Neural cell (in vitro differentiated cells): ENCODE measurements around the gene CAV2. TPM values are rescaled to one million over a fixed set of nuclear protein-coding genes. Genes with fewer than 3 reads are reported as not detected.

Experiments used
- H2AFZ ChIP-seq: fragments of 200-600, 300-800 bp; sonication (generic), shearing (Covaris generic); 2 replicates; pipeline ENCODE4 v1.6.0; 2014; ENCODE audit warnings: low read depth, mild to moderate bottlenecking, antibody characterized with exemption, low read length, moderate library complexity
- H3F3A ChIP-seq: fragments of 200-600 bp; shearing (Covaris generic); 2 replicates; pipeline ENCODE4 v1.6.1; 2016; ENCODE audit warnings: mild to moderate bottlenecking, moderate library complexity, mixed read lengths, antibody characterized with exemption, low read length; ENCODE audit not compliant: insufficient read depth, poor library complexity, severe bottlenecking
- H3K27ac ChIP-seq: fragments of 200-600, 300-800 bp; sonication (generic), shearing (Covaris generic); 2 replicates; pipeline ENCODE4 v1.5.1; 2014; ENCODE audit warnings: mild to moderate bottlenecking, low read length, moderate library complexity
- H3K27me3 ChIP-seq: fragments of 300-800, 200-600 bp; sonication (generic), shearing (Covaris generic); 2 replicates; pipeline ENCODE4 v1.6.0; 2014; ENCODE audit warnings: mild to moderate bottlenecking, low read depth, low read length, moderate library complexity; ENCODE audit not compliant: insufficient read depth
- H3K36me3 ChIP-seq: fragments of 300-800, 200-600 bp; sonication (generic), shearing (Covaris generic); 2 replicates; pipeline ENCODE4 v1.5.1; 2014; ENCODE audit warnings: mild to moderate bottlenecking, antibody characterized with exemption, low read length, moderate library complexity; ENCODE audit not compliant: insufficient read depth
- H3K4me2 ChIP-seq: fragments of 300-800, 200-600 bp; sonication (generic), shearing (Covaris generic); 2 replicates; pipeline ENCODE4 v1.6.0; 2014; ENCODE audit warnings: mild to moderate bottlenecking, low read length
- H3K4me3 ChIP-seq: fragments of 300-800, 200-600 bp; sonication (generic), shearing (Covaris generic); 2 replicates; pipeline ENCODE4 v1.5.1; 2014; ENCODE audit warnings: mild to moderate bottlenecking, low read length, moderate library complexity
- H3K79me2 ChIP-seq: fragments of 200-600 bp; shearing (Covaris generic); replicated peaks from 2 replicates; pipeline ENCODE4 v1.6.0; 2014; ENCODE audit warnings: mild to moderate bottlenecking, low read length, moderate library complexity; ENCODE audit not compliant: insufficient read depth
- H3K9ac ChIP-seq: fragments of 300-800, 200-600 bp; sonication (generic), shearing (Covaris generic); 2 replicates; pipeline ENCODE4 v1.6.1; 2016; ENCODE audit warnings: mild to moderate bottlenecking, low read length, mixed read lengths
- H3K9me2 ChIP-seq: fragments of 200-600 bp; shearing (Covaris generic); 2 replicates; pipeline ENCODE4 v1.6.1; 2016; ENCODE audit warnings: mild to moderate bottlenecking, low read length, mixed read lengths; ENCODE audit not compliant: insufficient read depth
- H3K9me3 ChIP-seq: fragments of 200-600, 300-800 bp; sonication (generic), shearing (Covaris generic); 2 replicates; pipeline ENCODE4 v1.6.1; 2016; ENCODE audit warnings: mild to moderate bottlenecking, mixed run types, low read length, moderate library complexity, mixed read lengths
- H4K20me1 ChIP-seq: fragments of 200-600 bp; shearing (Covaris generic); 2 replicates; pipeline ENCODE4 v1.6.1; 2016; ENCODE audit warnings: mild to moderate bottlenecking, mixed run types; ENCODE audit not compliant: insufficient read depth
- CTCF ChIP-seq: fragments of 450-650 bp; IDR thresholded peaks from 2 replicates; pipeline ENCODE4 v1.5.1; 2014; ENCODE audit warnings: antibody characterized with exemption, mild to moderate bottlenecking, moderate library complexity; ENCODE audit not compliant: poor library complexity, severe bottlenecking
- EP300 ChIP-seq: fragments of 450-650 bp; conservative IDR thresholded peaks from 2 replicates; pipeline ENCODE4 v1.6.1; 2014; ENCODE audit warnings: antibody characterized with exemption, mild to moderate bottlenecking, moderate library complexity; ENCODE audit not compliant: poor library complexity, severe bottlenecking
- EZH2 ChIP-seq: fragments of 200-600, 300-800 bp; shearing (Covaris generic), sonication (generic); IDR thresholded peaks from 2 replicates; pipeline ENCODE4 v1.6.1; 2014; ENCODE audit warnings: antibody characterized with exemption, low read length, borderline replicate concordance, mild to moderate bottlenecking; ENCODE audit not compliant: insufficient read depth, poor library complexity, severe bottlenecking
- MXI1 ChIP-seq: fragments of 450-650 bp; conservative IDR thresholded peaks from 2 replicates; pipeline ENCODE4 v1.6.1; 2014; ENCODE audit warnings: antibody characterized with exemption, mild to moderate bottlenecking; ENCODE audit not compliant: poor library complexity, severe bottlenecking
- POLR2AphosphoS5 ChIP-seq: IDR thresholded peaks from 2 replicates; pipeline ENCODE4 v1.6.1; 2012
- RAD21 ChIP-seq: fragments of 450-650 bp; conservative IDR thresholded peaks from 2 replicates; pipeline ENCODE4 v1.6.1; 2014; ENCODE audit warnings: antibody characterized with exemption, mild to moderate bottlenecking, moderate library complexity
- REST ChIP-seq: IDR thresholded peaks from 2 replicates; pipeline ENCODE4 v1.6.1; 2012; ENCODE audit warnings: borderline replicate concordance
- SMC3 ChIP-seq: fragments of 450-650 bp; conservative IDR thresholded peaks from 2 replicates; pipeline ENCODE4 v1.6.1; 2014; ENCODE audit warnings: antibody characterized with exemption, mild to moderate bottlenecking, moderate library complexity; ENCODE audit not compliant: poor library complexity
- TAF1 ChIP-seq: IDR thresholded peaks from 2 replicates; pipeline ENCODE4 v1.6.1; 2012; ENCODE audit warnings: low read depth
- polyA plus RNA-seq: library from polyadenylated mRNA; depleted of rRNA; stranded (reverse); fragments of >200 nt; gene quantifications from 2 replicates; pipeline ENCODE4 v1.2.3, GENCODE V29; 2014

Gene CAV2
- polyA plus RNA-seq, 1 donor from 2014 or later = not detected

GRCh38 chr7:116527521-116527920 lies 28.0 kb downstream of the CAV2 start:
- Histone ChIP-seq H2AFZ (no peak overlapping the region), H3K9me3 (no peaks in the 10 kb centered on the region), H3K4me2 (no peak overlapping the region), H3F3A (no peaks in the 10 kb centered on the region), H3K9me2 (no peaks in the 10 kb centered on the region), H3K79me2 (no peaks in the 10 kb centered on the region), H4K20me1 (no peaks in the 10 kb centered on the region), H3K9ac (no peak overlapping the region), H3K27ac (no peak overlapping the region), H3K27me3 (peaks cover 56% of the 10 kb centered on the region), H3K4me3 (no peak overlapping the region), H3K36me3 (no peaks in the 10 kb centered on the region)
- TF ChIP-seq EZH2 = no peak
- TF ChIP-seq POLR2AphosphoS5 = no peak
- TF ChIP-seq RAD21 = no peak
- no peak for TF ChIP-seq MXI1
- TF ChIP-seq CTCF = no peak
- no peak for TF ChIP-seq TAF1

GRCh38 chr7:116528008-116528789 lies 28.7 kb downstream of the CAV2 start:
- H3K4me3 ChIP-seq = no peak overlapping the region
- no peaks in the 10 kb centered on the region for H3K9me3 ChIP-seq
- TF ChIP-seq POLR2AphosphoS5 (no peak), RAD21 (no peak), REST (no peak), EP300 (no peak), MXI1 (no peak), TAF1 (no peak), EZH2 (no peak), SMC3 (no peak), CTCF (no peak)
- no peak overlapping the region for H3K4me2 ChIP-seq
- no peak overlapping the region for H2AFZ ChIP-seq
- H3K27me3 ChIP-seq = peaks cover 55% of the 10 kb centered on the region
- no peak overlapping the region for H3K9ac ChIP-seq
- H3F3A ChIP-seq = no peaks in the 10 kb centered on the region
- no peak overlapping the region for H3K27ac ChIP-seq
- H3K36me3 ChIP-seq = no peaks in the 10 kb centered on the region
- no peaks in the 10 kb centered on the region for H4K20me1 ChIP-seq
- H3K79me2 ChIP-seq = no peaks in the 10 kb centered on the region
- H3K9me2 ChIP-seq = no peaks in the 10 kb centered on the region
